ENCODE results near the gene IRX5.

Gene IRX5

DNA sequence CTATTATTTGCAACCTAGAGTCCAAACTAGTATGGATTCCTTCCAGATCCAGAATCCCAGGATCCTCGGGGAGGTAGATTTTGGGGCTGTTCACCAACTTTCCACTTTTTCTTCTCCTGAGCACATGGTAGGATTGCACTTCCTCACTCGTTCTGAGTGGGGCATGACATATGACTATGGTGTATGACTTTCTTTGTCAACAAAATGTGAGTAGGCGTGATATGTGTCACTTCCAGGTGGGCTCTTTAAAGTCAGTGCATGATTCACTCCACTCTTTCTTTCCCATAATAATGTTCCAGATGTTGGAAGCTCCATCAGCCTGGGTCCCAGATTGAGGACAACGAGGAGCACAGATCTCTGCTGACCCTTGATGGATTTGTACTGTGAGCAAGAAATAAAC is 21.5 kb downstream of the IRX5 start:
- no peak for FAIRE-seq

DNA sequence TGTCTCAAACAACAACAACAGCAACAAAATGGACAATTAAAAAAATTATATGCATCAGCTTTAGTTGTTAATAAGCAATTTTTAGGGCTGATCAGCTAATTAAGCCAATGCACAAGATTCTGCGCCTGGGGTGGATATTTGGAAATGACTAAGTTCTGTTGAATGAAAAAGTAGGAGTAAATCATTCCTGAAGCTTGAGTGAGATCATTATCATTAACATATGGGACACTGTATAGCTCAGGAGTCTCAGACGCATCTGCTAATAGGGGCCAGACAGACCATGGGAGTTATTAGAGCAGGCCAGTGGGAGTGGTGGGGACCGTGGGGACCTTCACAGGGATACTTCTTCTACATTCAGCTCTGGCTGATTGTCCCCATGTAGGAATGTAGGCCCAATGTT is 22.8 kb downstream of the IRX5 start:
- FAIRE-seq: no peak

DNA sequence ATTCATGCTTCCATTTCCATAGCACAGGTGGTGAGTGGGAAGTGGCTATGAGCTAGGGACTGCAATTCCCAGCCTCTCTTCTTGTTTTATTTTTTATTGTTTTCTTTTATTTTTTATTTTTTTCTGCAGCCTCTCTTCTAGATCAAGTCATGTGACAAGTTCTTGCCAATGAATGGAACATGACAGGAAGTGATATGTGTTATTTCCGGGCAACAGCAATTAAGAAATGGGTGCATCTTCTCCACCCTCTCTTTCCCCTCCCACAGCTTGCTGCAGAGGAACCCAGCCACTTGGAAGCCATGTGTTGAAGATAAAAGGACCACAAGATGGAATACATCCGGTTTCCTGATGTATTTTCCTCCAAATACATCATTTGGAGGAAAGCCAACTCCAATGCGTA is 23.6 kb downstream of the IRX5 start:
- no peak for FAIRE-seq

DNA sequence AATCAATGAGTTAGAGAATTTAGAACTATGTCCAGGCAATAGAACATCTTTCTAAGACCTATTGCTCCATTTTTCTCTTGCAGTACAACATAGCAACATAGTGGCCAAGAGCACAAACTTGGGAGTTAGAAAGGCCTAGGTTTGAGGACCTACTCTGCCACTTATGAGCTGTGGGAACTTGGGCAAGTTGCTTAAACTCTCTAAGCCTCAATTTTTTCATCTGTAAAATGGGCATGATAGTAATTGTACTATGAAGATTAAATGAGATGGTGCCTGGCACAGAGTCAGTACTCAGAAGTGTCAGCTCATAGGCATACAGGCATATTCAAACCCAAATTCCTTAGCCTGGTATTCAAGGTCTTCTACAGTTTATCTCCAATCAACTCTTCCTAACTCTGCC is 25.1 kb downstream of the IRX5 start:
- no peak for FAIRE-seq

DNA sequence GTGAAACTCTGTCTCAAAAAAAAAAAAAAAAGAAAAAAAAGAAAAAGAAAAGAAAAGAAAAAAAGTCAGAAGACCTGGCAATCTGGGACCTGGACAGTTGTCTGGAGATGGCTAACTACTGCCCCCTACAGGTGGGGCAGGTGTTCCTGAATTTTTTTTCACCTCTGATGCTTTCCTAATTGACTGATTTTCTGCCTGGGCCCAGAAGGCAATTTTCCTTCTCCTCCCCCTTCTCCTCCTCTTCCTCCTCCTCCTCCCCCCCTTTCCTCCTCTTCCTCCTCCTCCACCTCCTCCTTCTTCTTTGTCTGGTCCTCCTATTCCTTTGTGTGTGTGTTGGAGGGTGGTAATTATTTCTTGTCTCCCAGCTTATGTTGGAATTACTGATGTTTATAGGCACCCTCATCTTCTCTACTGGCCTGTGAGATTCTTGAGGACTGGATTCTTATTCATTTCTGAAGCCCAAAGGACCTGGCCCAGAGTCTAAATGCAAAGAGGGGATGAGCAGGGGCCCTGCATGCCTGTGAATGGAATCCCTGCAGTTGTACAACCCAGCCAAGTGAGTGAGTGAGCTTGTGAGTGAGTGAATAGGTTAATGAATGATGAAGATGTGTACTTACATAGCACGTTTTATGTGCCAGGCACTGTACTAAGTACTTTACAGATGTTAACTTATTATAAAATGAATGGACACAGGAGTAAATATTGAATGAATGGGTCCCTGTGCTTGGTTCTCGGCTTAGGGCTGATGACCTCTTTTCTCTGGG is 26.9 kb downstream of the IRX5 start:
- no peak for FAIRE-seq

DNA sequence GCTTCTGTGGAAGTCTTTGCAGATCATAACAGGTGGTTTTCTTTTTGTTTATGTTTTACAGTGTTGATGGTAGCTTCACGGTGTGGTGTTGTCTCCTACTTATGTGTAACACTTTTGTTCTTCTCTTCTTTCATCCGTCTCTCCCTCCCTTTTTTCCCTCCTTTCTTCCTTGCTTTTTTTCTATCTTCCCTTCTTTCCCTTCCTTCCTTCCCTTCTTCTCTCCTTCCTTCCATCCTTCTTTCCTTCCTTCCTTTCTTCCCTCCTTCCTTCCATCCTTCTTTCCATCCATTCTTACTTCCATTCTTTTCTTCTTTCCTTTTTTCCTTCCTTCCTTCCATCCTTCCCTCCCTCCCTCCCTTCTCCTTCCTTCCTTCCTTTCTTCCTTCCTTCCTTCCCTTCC is 31.4 kb downstream of the IRX5 start:
- FAIRE-seq: no peak

DNA sequence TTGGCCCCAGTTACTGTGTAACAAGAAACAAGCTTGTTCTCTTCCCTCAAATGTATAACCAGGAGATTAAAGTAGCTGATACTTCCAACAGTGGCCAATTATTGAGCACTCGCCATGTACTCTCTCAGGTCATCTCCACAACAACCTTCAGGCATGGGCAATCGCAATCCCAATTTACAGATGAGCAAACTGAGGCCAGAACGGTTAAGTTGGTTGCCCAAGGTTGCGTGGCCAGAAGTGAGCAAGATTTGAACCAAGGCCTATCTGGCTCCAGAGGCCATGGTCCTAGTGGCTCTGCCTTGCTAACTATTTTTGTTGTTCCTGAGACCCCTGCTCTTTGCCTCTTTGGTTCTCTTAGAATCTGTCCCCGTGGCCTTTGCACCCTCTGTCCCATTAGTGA is 33.6 kb downstream of the IRX5 start:
- FAIRE-seq: no peak

DNA sequence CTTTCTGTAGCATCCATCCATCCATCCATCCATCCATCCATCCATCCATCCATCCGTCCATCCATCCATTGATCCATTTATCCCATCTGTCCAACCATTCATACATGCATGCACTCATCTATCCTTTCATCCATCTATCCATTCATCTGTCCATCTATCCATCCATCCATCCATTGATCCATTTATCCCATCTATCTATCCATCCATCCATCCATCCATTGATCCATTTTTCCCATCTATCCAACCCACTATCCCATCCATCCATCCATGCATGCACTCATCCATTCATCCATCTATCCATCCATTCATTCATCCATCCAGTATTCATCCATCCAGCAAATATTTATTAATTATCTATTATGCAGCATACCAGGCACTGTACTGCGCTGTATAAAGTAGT is 34.8 kb downstream of the IRX5 start:
- no peak for FAIRE-seq

DNA sequence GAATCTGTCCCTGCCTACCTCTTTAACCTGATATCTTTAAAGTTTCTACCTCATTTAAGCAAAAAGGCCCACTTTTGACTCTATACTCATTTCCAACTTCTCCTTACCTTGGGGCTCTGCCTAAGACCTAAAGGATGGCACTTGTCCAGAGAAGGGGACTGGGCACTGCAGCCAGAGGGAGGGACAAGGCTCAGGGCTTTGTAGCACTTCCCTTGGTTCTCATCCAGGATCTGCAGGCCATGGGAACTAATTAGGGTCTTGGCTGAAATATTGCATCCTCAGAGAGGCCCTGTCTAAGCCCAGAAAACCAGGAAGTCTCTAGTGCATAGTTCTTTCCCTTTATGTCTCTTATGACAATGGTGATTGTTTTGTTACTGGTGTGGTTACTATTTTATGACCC is 37.3 kb downstream of the IRX5 start:
- no peak for FAIRE-seq

DNA sequence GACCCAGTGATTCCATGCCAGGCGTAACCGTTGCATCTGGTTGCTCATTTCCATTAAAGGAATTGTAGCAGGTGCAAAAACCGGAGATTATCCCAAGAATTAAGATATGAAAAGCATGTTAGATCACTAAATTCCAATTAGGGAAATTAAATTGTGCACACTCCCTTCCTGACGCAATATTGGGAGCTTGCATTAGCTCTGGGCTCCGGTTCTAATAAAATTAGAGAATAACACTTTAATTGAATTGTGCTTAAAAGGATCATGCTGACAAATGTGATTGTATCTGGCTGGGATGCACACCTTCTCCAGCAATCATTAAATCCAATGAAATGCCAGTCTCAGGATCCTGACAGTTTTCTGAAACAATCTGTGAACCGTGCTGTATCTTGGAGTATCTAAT is 38.1 kb downstream of the IRX5 start:
- FAIRE-seq: no peak

DNA sequence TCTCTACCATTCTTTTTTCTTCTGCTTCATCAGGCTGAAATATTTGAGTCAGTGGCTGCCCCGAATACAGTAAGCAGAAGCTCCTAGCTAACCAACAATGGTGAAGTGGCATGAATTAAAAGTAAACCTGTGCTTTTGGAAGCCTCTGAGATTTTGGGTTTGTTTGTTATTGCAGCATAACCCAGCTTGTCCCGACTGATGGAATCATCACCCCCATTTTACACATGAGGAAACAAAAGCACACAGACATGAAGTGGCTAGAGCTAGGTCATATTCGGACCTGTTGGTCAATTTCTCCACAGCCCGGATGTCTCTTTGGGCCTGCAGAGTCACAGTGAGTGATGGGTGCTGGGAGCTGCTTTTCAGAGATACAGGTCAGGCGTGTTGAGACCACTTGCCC is 39.4 kb downstream of the IRX5 start:
- no peak for FAIRE-seq

DNA sequence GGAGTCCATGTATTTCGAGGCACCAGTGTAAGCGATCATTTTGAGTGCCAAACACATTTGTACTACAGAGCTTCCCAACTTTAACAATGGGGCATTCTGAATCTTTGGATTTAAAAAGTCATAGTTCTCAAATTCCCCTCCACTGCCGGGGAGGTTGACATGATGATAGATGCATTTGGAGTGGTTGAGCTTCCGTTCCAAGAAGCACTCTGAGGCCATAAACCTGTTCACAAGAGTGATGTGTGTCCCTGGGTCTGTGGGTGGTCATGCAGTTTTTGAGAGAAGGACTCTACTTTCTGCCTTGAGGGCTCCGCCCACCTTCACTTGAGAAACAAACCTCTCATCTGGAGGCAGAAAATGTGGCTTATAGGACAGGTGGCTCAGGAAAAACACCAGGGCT is 43.7 kb downstream of the IRX5 start:
- FAIRE-seq: no peak

DNA sequence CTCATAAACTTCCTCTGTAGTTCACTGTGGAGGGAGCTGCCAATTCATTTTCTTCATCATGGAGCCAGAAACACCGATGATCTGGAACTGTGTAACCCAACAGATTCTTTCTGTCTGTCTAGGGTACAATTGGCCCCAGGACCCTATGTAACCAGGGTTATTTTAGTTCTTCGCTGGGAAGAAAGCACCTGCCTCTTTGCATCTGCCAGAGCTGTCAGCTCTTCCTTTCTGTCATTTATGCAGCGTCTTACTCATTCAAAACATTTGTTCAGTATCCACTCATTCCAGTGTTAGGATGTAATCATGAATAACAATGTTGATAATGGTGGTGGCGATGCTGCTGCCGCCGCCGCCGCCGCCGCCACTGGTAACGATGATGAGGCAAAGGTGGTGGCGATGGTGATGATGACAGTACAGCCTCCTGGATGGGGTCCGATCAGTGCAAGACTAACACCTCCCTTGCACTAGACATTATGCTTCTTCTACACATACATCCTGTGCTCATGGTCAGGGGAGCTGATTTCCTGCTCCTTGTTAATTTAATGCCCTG is 46.1 kb downstream of the IRX5 start:
- FAIRE-seq: no peak

DNA sequence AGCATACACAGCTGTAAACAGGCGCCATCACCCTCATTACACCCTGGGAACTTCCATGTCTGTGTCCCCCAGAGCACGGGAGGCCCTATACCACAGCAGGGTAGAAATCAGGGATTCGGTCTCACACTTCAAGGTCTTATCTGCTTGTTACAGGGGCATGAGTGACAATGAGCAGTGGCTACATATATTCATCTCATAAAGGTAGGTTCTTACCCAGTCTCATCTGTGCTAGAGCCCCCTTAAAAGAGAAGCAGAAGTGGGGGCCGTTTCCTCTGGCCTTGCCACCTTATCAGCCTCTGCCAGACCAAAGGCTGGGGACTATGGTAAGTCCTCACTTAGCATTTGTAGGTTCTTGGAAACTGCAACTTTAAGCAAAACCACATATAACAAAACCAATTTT is 46.5 kb downstream of the IRX5 start:
- no peak for FAIRE-seq

DNA sequence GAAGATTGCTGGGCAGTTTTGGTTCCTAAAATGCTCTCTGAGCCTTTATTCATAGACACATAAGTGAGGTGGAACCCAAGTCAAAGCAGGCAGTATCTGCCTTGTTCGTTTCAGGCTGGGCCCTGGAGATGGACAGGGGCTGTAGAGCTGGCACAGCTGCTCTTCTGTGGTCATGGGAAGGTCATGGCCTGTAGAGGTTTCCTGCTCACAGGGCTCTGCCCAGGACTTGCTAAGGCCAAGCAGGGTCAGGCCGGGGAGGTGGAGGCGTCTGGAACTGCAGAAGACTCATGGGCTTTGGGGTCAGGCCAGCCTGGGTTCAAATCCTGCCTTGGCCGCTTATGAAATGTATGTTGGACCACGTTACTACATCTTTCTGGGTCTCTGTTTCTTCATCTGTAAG is 50.2 kb downstream of the IRX5 start:
- no peak for FAIRE-seq

Data from G401.6 (cell line).